Stimulated activated CD4-positive, alpha-beta T cell treated with anti-CD3 and anti-CD28 coated beads, Interleukin-1b, Interleukin-23, amount 100 ng/mL, for 4 hours (primary cell): Measurements from ENCODE around the gene TAPT1.

ENCODE experiments used
- DNase-seq, 2 donors: peaks; one replicate each; pipeline ENCODE4 v3.0.0-alpha.2; 2020; ENCODE audit warnings: low read depth in 2 of 2

TAPT1 gene

GRCh38 chr4:16245241-16245640, 19.0 kb upstream of the TAPT1 start:
- DNase-seq: no peak

GRCh38 chr4:16243285-16243684, 17.0 kb upstream of the TAPT1 start:
- DNase-seq: no peak

GRCh38 chr4:16240300-16240699, 14.0 kb upstream of the TAPT1 start:
- DNase-seq: no peak

- no peak for DNase-seq
Observed at GRCh38 chr4:16239086-16239485, 12.8 kb upstream of the TAPT1 start.

- DNase-seq: no peak
Observed at GRCh38 chr4:16238327-16238726, 12.1 kb upstream of the TAPT1 start.

- no peak for DNase-seq
Observed at GRCh38 chr4:16237715-16238114, 11.4 kb upstream of the TAPT1 start.

GRCh38 chr4:16236402-16237023, 10.2 kb upstream of the TAPT1 start:
- no peak for DNase-seq

GRCh38 chr4:16235209-16235608, 8.9 kb upstream of the TAPT1 start:
- DNase-seq: no peak

- DNase-seq: no peak
Observed at GRCh38 chr4:16233569-16234177, 7.4 kb upstream of the TAPT1 start.

GRCh38 chr4:16231570-16232245, 5.4 kb upstream of the TAPT1 start:
- DNase-seq: no peak

- DNase-seq: no peak
Observed at GRCh38 chr4:16230308-16230707, 4.0 kb upstream of the TAPT1 start.

GRCh38 chr4:16229604-16230003, 3.3 kb upstream of the TAPT1 start:
- DNase-seq: no peak

- DNase-seq: no peak
Observed at GRCh38 chr4:16227462-16227868, 1.2 kb upstream of the TAPT1 start.

GRCh38 chr4:16226816-16227461, 668 bp upstream of the TAPT1 start:
- DNase-seq: peak; percentile 9 to 32

GRCh38 chr4:16225167-16225862, 956 bp downstream of the TAPT1 start:
- DNase-seq: no peak

- no peak for DNase-seq
Observed at GRCh38 chr4:16224264-16225166, 1.8 kb downstream of the TAPT1 start.

GRCh38 chr4:16222957-16223527, 3.2 kb downstream of the TAPT1 start:
- no peak for DNase-seq

GRCh38 chr4:16218950-16219349, 7.3 kb downstream of the TAPT1 start:
- no peak for DNase-seq

GRCh38 chr4:16217300-16218051, 8.8 kb downstream of the TAPT1 start:
- no peak for DNase-seq

- DNase-seq: no peak
Observed at GRCh38 chr4:16213121-16213520, 13.2 kb downstream of the TAPT1 start.
